K562 (cell line): ENCODE measurements around the gene OPRD1. TPM values are rescaled to one million over a fixed set of nuclear protein-coding genes. Genes with fewer than 3 reads are reported as not detected.

Experiments
- BCOR ChIP-seq: fragments of 450-650 bp; IDR thresholded peaks from 2 replicates; pipeline ENCODE4 v1.6.1; 2016
- C11orf30 ChIP-seq: fragments of 450-650 bp; IDR thresholded peaks from 2 replicates; pipeline ENCODE4 v1.6.1; 2016; ENCODE audit warnings: low read depth, mild to moderate bottlenecking
- CHD1 ChIP-seq: fragments of 200-600 bp; sonication (generic); IDR thresholded peaks from one replicate; pipeline ENCODE4 v1.6.1; 2012; ENCODE audit warnings: mild to moderate bottlenecking, moderate library complexity, low read length, inconsistent platforms
- HDAC2 ChIP-seq: fragments of 450-650 bp; IDR thresholded peaks from 2 replicates; pipeline ENCODE4 v1.6.1; 2016; ENCODE audit warnings: mild to moderate bottlenecking
- ILF3 ChIP-seq: fragments of 450-650 bp; IDR thresholded peaks from 2 replicates; pipeline ENCODE4 v1.6.1; 2018; ENCODE audit warnings: antibody characterized with exemption, mild to moderate bottlenecking, moderate library complexity, borderline replicate concordance
- MLX ChIP-seq, 2 experiments: fragments of 450-650 bp in 1 of 2; sonication (generic) in 1 of 2; formaldehyde crosslinking; conservative IDR thresholded peaks; 2 replicates each; pipeline versions ENCODE4 v1.4.0 to v1.8.1; 2020 to 2022; ENCODE audit warnings: mild to moderate bottlenecking in 1 of 2, missing genetic modification reagents in 1 of 2
- NCOA6 ChIP-seq: fragments of 450-650 bp; IDR thresholded peaks from 2 replicates; pipeline ENCODE4 v1.6.1; 2017; ENCODE audit warnings: mild to moderate bottlenecking
- NCOR1 ChIP-seq: fragments of 450-650 bp; IDR thresholded peaks from 2 replicates; pipeline ENCODE4 v1.6.1; 2016; ENCODE audit warnings: mild to moderate bottlenecking, moderate library complexity
- NR1H2 ChIP-seq: sonication (generic); formaldehyde crosslinking; IDR thresholded peaks from 2 replicates; pipeline ENCODE4 v1.4.0; 2020; ENCODE audit warnings: mild to moderate bottlenecking, missing genetic modification reagents
- NR4A1 ChIP-seq, 2 experiments: fragments of 250-450 bp in 1 of 2; fragments of 450-650 bp in 1 of 2; sonication (Bioruptor Pico) in 1 of 2; IDR thresholded peaks; 2 replicates each; pipeline versions ENCODE4 v1.4.0 to v1.6.1; 2016 to 2020; ENCODE audit warnings: mild to moderate bottlenecking in 2 of 2, missing compliant biosample characterization in 1 of 2, missing genetic modification characterization in 1 of 2, moderate library complexity in 1 of 2
- SOX6 ChIP-seq: fragments of 450-650 bp; IDR thresholded peaks from 2 replicates; pipeline ENCODE4 v1.6.1; 2014; ENCODE audit warnings: mild to moderate bottlenecking
- SRSF1 ChIP-seq: fragments of 200-400 bp; formaldehyde crosslinking; IDR thresholded peaks from 2 replicates; pipeline ENCODE4 v1.6.1; 2017; ENCODE audit warnings: mild to moderate bottlenecking, low read depth, low read length, moderate library complexity
- SRSF9 ChIP-seq: fragments of 200-400 bp; formaldehyde crosslinking; IDR thresholded peaks from 2 replicates; pipeline ENCODE4 v1.6.1; 2017; ENCODE audit warnings: low read depth, low read length, borderline replicate concordance
- XRCC3 ChIP-seq: fragments of 450-650 bp; IDR thresholded peaks from 2 replicates; pipeline ENCODE4 v1.6.1; 2017; ENCODE audit warnings: mild to moderate bottlenecking, moderate library complexity
- XRCC4 ChIP-seq: IDR thresholded peaks from one replicate; pipeline ENCODE4 v1.6.1; 2011; ENCODE audit not compliant: insufficient read depth, insufficient read length; ENCODE audit errors: extremely low read depth
- YY1 ChIP-seq, 3 experiments: IDR thresholded peaks; 2 replicates each; pipeline ENCODE4 v1.6.1; 2011; ENCODE audit warnings: low read length in 2 of 3, mild to moderate bottlenecking in 2 of 3, moderate library complexity in 2 of 3, borderline replicate concordance in 1 of 3, control low read depth in 1 of 3, low read depth in 1 of 3; ENCODE audit not compliant: insufficient read depth in 3 of 3, insufficient replicate concordance in 2 of 3, control insufficient read depth in 1 of 3, insufficient read length in 1 of 3; ENCODE audit errors: extremely low read depth in 1 of 3
- ZBTB17 ChIP-seq: fragments of 450-650 bp; formaldehyde crosslinking; IDR thresholded peaks from 2 replicates; pipeline ENCODE4 v1.4.0; 2020; ENCODE audit warnings: mild to moderate bottlenecking
- ZC3H8 ChIP-seq: fragments of 450-650 bp; IDR thresholded peaks from 2 replicates; pipeline ENCODE4 v1.6.1; 2017
- ZHX1 ChIP-seq: fragments of 150-350 bp; conservative IDR thresholded peaks from 2 replicates; pipeline ENCODE4 v1.6.1; 2014; ENCODE audit warnings: low read length
- ZNF12 ChIP-seq: sonication (generic); formaldehyde crosslinking; IDR thresholded peaks from 2 replicates; pipeline ENCODE4 v1.4.0; 2020; ENCODE audit warnings: mild to moderate bottlenecking, missing genetic modification reagents
- ZNF408 ChIP-seq: fragments of 250-450 bp; sonication (Bioruptor Pico); IDR thresholded peaks from 2 replicates; pipeline ENCODE4 v1.4.0; 2020; ENCODE audit warnings: low read depth, mild to moderate bottlenecking, moderate library complexity
- ZNF766 ChIP-seq: fragments of 200-800 bp; sonication (Bioruptor generic); conservative IDR thresholded peaks from 2 replicates; pipeline ENCODE4 v1.6.1; 2016; ENCODE audit warnings: missing genetic modification characterization, missing compliant biosample characterization
- ZNF830 ChIP-seq: fragments of 250-450 bp; sonication (Bioruptor Pico); IDR thresholded peaks from 2 replicates; pipeline ENCODE4 v1.5.0; 2021; ENCODE audit warnings: mild to moderate bottlenecking
- polyA plus RNA-seq, 8 experiments: library from polyadenylated mRNA; depleted of rRNA in 4 of 8; stranded (reverse) in 5 of 8; unstranded in 3 of 8; fragments of >200 nt; fragmentation: Nextera tagmentation in 2 of 8; fragmentation: Illumina TruSeq in 1 of 8; extraction: Ambion mirVana in 2 of 8; extraction: Trizol in 1 of 8; gene quantifications; 2 replicates each; pipeline versions ENCODE4 v1.2.1 to v1.2.3, GENCODE V29; 2011 to 2014; ENCODE audit warnings: inconsistent platforms in 1 of 8, missing spikeins in 1 of 8
- total RNA-seq, 7 experiments: library from RNA; depleted of rRNA in 6 of 7; stranded (reverse); fragments of >200 nt in 6 of 7; fragmentation: Illumina TruSeq in 2 of 7; extraction: Trizol in 2 of 7; gene quantifications; 2 replicates each; pipeline versions ENCODE4 v1.2.1 to v1.2.3, GENCODE V29; 2011 to 2021; ENCODE audit warnings: low replicate concordance in 1 of 7

OPRD1 gene
- total and polyA plus RNA-seq, 9 of the 15 experiments (the other 6 are each of a cell fraction or from before 2014, with no cell fraction given), result under 0.01 to 0.03 (median under 0.01) TPM; not detected in 6

GRCh38 chr1:28882009-28882628 lies 70.1 kb downstream of the OPRD1 start (continued):
- TF ChIP-seq NR4A1 (CRISPR knock-in tag; IDR thresholded peaks at IDR 0.05) (no peak), NR4A1 (tag; IDR thresholded peaks at IDR 0.05) (0 out of 2 replicates have a peak, but pooled peaks have one; percentile 73), SOX6 (peak; percentile 67), SRSF1 (no peak), BCOR (peak; percentile 97), YY1 (IDR thresholded peaks at IDR 0.05; ENCODE audit: borderline replicate concordance in 1 of 3, control insufficient read depth in 1 of 3, extremely low read depth in 1 of 3, insufficient read depth in 3 of 3, insufficient read length in 1 of 3, insufficient replicate concordance in 2 of 3, low read depth in 1 of 3, low read length in 2 of 3) (peak in 2 of 3 experiments; percentile 75 to 83), MLX (CRISPR knock-in tag; conservative IDR thresholded peaks at IDR 0.05) (no peak), SRSF9 (no peak), CHD1 (no peak), ZC3H8 (no peak), NCOR1 (peak; percentile 83), ZHX1 (peak; percentile 88), ZNF830 (CRISPR knock-in tag) (no peak), NCOA6 (no peak), ZNF766 (CRISPR knock-in tag) (0 out of 2 replicates have a peak, but pooled peaks have one; percentile 49), XRCC4 (no peak), ZBTB17 (CRISPR knock-in tag) (0 out of 2 replicates have a peak, but pooled peaks have one; percentile 75), HDAC2 (peak; percentile 96), XRCC3 (no peak), C11orf30 (peak; percentile 33; the same call in 1 of the 2 replicates), ILF3 (no peak), ZNF12 (CRISPR knock-in tag) (0 out of 2 replicates have a peak, but pooled peaks have one; percentile 60), NR1H2 (CRISPR knock-in tag) (no peak), ZNF408 (CRISPR knock-in tag) (no peak)
